SK-N-SH treated with all-trans-retinoic acid at 6 μM for 48 hours (cell line): ENCODE measurements around the gene PRSS27.

Source experiments
- BACH2 ChIP-seq: fragments of 250-450 bp; sonication (Bioruptor Pico); IDR thresholded peaks from 2 replicates; pipeline ENCODE4 v1.9.0; 2021; ENCODE audit warnings: mild to moderate bottlenecking, borderline replicate concordance
- PPARA ChIP-seq: fragments of 250-450 bp; sonication (Bioruptor Pico); IDR thresholded peaks from 2 replicates; pipeline ENCODE4 v1.5.0; 2020; ENCODE audit warnings: mild to moderate bottlenecking, borderline replicate concordance
- SNAI2 ChIP-seq: fragments of 250-450 bp; sonication (Bioruptor Pico); IDR thresholded peaks from 2 replicates; pipeline ENCODE4 v1.5.0; 2020; ENCODE audit warnings: mild to moderate bottlenecking, moderate library complexity
- TF ChIP-seq, protein P1 (sequence below): fragments of 250-450 bp; sonication (Bioruptor Pico); IDR thresholded peaks from 2 replicates; pipeline ENCODE4 v1.5.1; 2020; ENCODE audit warnings: low read depth, mild to moderate bottlenecking, moderate library complexity

DNA sequence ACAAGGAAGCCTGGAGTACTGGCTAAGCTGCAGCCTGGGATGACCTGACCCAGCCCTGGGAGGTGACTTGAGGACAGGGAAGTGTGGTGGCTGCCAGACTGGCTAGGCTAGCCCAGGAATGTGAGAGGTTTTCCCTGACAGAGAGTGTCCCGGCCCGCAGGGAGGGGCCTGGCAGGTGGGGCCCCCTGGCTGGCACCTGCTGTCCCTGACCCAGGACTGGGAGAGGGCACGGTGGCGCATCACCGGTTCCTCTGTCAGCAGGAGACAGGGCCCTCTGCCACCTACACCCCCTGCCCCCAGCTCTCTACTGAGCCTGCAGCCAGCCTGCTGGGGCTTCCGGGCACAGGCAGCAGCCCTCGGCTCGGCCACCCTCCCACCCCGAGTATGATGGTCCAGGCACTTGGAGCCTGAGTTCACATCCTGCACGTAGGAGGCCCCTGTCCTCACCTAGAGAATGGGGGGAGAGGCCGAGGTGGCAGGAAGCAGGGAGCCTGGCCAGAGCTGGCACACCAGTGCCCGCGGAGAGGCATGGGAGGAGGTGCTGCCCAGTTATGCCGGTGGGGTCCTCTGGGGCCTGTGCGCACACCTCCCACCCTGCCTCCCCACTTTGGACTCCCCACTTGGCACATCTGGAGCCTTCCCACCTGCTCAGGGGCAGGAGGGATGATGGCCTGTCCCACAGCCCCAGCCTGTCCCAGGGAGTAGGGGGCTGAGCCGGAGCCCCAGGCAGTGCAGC lies 528 bp downstream of the PRSS27 start:
- TF ChIP-seq PPARA (CRISPR knock-in tag) (no peak), BACH2 (CRISPR knock-in tag) (no peak), SNAI2 (no peak)
- TF ChIP-seq, protein P1, sequence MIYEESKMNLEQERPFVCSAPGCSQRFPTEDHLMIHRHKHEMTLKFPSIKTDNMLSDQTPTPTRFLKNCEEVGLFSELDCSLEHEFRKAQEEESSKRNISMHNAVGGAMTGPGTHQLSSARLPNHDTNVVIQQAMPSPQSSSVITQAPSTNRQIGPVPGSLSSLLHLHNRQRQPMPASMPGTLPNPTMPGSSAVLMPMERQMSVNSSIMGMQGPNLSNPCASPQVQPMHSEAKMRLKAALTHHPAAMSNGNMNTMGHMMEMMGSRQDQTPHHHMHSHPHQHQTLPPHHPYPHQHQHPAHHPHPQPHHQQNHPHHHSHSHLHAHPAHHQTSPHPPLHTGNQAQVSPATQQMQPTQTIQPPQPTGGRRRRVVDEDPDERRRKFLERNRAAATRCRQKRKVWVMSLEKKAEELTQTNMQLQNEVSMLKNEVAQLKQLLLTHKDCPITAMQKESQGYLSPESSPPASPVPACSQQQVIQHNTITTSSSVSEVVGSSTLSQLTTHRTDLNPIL = no peak
